ENCODE data around the gene FBXO9. TPM values are rescaled to one million over a fixed set of nuclear protein-coding genes. Genes with fewer than 3 reads are reported as not detected.

FBXO9 gene
- total RNA-seq, 1 experiment from 2014 or later: 42.8 TPM

DNA sequence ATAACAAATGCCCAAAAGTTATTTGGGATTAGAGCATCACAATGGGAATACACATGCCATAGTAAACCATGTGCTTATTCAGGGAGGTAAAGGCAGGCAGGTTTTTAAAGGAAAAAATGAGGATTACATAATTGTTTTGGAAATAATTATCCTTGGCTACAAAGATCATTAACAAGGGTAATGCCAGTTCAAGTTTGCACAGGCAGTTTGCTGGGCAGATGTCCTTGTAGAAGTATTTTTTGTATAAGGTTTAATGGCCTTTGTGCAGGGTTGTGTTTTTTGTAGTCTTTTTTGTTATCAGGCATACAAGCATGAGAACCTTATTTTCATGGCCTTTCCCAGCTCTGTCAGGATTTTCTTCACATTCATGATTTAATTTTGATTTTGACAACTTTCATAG is 24.7 kb downstream of the FBXO9 start:
- no peak for DNase-seq (ENCODE audit: low spot score)

DNA sequence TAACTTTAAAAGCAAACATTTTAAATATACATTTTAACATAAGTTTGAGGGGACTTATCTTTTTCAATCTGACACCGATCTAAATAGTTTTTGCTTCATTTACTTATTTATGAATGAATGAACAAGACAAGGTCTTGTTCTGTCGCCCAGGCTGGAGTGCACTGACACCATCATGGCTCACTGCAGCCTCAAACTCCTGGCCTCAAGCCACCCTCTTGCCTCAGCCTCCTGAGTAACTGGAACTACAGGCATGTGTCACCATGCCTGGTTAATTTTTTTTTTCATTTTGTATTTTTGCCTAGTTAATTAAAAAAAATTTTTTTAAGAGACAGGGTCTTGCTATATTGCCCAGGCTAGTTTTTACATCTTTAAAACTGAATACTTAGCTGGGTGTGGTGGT is 25.4 kb downstream of the FBXO9 start:
- no peak for DNase-seq (ENCODE audit: low spot score)

GRCh38 chr6:53095270-53095669 is 30.1 kb downstream of the FBXO9 start:
- no peak for DNase-seq (ENCODE audit: low spot score)

GRCh38 chr6:53095716-53096115 is 30.5 kb downstream of the FBXO9 start:
- no peak for DNase-seq (ENCODE audit: low spot score)

DNA sequence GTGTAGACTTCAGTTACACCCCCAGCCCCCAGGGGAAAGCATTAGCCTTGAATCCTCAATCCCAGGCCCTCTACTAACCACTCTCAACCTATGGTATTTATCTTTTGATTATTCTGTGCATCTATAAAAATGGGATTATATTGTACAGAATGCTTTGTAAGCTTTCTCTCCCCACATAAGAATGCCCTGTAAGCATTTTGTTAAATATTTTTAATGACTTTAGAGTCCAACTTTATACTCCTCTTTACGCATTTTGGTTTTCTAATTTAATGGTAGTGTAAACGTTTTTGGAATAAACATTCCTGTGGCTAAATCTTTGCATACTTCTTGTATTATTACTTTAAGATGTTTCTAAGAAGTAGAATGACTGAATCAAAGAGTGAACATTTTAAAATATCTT is 35.4 kb downstream of the FBXO9 start:
- no peak for DNase-seq (ENCODE audit: low spot score)

- DNase-seq (ENCODE audit: low spot score): no peak
These were observed 35.8 kb downstream of the FBXO9 start for GRCh38 chr6:53101006-53101405.

- DNase-seq (ENCODE audit: low spot score): peak; percentile 80
These were observed 38.9 kb downstream of the FBXO9 start for GRCh38 chr6:53103993-53104675.

DNA sequence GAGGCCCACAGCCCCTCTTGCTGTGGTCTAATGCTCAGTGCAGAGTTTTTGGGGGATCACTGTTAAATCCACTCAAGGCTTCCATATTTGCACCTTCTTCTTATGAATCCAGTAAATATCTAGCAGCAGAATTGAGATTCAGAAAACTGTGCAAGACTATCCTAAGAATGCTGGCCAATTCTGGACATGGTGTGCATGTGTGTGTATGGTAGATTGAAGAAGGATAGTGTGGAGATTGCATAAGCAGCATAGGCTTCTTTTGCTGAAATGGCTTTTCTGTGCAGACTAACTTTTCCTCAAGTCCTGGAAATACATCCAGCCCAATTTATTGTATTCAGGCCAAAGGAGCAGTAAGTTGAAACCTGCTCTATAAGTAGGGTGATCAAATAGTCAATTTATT is 39.7 kb downstream of the FBXO9 start:
- DNase-seq (ENCODE audit: low spot score): no peak

DNA sequence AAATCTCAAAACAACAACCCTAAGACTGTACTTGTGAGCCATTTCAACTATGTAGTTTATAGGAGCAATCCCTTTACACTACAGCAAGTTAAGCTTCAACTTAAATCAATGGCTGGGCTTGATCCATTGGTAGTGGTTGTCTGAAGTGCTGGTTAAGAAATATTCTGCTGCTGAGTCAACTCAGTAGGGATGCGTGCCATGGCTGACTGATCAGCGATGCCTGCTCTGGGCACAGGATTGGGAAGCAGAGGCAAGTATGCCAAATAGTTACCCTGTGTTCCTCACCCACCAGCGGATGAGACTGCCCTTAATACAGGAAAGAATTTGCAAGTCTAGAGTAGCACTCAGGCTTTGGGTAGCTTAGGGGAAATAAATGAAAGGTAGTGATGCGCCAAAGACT is 41.9 kb downstream of the FBXO9 start:
- DNase-seq (ENCODE audit: low spot score): no peak

DNA sequence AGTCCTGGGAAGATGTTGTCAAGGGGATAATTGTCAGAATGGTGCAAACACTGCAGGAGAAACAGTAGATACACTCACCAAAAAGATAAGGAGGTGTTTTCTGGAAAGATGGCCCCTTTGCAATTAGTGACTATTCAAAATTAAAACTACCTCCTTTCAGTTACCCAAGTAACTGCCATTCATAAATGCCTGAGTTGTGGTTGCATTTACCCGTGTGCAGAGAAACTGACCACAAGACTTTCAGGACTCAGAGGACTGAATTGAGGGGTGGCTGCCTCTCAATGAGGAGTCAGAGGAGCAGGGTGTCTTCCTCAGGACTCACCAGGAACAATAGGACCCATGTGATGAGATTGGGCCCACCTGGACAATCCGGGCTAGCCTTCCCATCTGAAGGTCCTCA is 44.4 kb downstream of the FBXO9 start:
- no peak for DNase-seq (ENCODE audit: low spot score)

DNA sequence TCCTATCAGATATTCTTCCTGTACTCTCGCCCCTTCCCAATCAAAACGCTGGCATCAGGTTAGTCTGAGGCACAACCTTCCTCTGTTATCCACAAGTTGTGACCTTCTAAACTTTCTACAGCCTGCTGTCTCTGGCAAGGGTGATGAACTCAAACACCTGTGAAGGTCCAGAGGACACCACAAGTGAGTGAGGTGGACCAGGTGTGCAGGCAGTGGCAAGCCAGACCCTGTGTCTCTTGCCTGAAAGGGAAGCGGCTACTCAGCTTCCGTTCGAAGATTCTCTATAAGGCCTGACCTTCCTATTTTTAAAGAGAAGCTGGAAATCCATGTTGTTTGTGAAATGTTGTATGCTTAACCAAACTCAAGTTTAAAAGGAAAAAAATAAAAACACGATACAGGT is 46.7 kb downstream of the FBXO9 start:
- peak; percentile 29 for DNase-seq (ENCODE audit: low spot score)

- DNase-seq (ENCODE audit: low spot score): peak; percentile 86
These were observed 47.2 kb downstream of the FBXO9 start for GRCh38 chr6:53112404-53112803.

DNA sequence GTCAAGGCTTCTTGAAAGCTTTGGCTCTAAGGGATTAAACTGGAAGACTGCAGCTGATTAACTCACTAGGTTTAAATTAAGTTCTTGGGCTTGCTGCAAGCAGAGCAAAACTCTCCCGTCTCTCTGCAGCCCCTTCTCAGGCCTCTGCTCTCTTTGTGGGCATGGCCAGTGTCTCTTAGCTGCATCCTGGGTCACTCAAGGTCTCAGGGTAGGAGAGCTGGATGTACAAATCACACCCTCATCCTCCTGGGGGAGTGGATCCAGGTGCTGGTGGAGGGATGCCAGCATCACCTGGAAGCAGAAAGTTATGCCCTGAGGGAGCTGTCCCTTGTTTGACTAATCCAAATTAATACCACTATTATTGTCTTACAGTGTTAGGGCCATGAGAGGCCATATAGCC is 47.7 kb downstream of the FBXO9 start:
- DNase-seq (ENCODE audit: low spot score): no peak

- peak; percentile 3 for DNase-seq (ENCODE audit: low spot score)
These were observed 48.5 kb downstream of the FBXO9 start for GRCh38 chr6:53113742-53114141.

GRCh38 chr6:53115113-53115512 is 49.9 kb downstream of the FBXO9 start:
- DNase-seq (ENCODE audit: low spot score): no peak

DNA sequence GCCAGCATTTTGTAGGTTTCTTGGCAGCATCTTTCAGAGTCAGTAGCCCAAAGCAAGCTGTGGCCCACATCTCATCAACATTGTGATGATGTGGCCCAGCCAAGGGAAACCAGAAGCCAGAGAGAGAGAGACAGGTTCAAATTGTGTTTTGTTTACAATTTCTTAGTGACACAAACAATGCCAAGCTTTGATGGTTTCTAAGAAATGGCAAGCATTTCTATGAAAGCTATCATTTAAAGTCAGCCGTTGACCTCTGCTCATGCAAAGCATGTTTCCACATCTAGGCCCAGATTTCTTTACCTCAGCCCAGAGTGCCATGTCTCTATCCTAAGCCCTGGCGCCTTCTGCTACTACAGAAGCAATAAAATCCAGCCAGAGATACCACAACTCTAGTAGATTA is 50.5 kb downstream of the FBXO9 start:
- DNase-seq (ENCODE audit: low spot score): no peak

GRCh38 chr6:53119349-53119748 is 54.1 kb downstream of the FBXO9 start:
- DNase-seq (ENCODE audit: low spot score): peak; percentile 31

DNA sequence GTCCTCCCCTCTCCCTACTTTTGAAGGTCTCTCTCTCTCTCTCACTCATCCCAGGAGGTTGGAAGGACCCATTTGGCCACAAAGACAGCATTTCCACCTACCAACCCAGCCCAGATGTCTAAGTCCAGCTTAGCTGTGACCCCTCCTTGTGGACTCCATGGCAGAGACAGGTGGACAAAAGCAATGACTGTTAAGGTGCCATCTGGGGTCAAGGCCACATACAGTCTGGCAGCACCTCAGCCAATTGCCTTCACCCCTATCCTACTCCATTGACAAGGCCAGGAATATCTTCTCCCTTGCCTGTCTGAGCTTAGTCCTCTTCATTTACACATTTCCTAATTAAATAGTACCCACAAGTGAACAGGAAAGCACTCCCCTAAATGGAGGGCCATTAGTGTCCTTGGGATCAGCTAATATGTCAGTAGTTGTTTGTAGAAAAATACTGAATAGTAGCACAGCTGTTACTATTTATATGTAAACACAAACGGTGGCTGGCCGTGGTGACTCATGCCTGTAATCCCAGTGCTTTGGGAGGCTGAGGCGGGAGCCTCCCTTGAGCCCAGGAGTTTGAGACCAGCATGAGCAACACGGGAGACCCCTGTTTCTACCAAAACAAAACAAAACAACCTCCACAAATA is 54.7 kb downstream of the FBXO9 start:
- DNase-seq (ENCODE audit: low spot score): peak; percentile 63

DNA sequence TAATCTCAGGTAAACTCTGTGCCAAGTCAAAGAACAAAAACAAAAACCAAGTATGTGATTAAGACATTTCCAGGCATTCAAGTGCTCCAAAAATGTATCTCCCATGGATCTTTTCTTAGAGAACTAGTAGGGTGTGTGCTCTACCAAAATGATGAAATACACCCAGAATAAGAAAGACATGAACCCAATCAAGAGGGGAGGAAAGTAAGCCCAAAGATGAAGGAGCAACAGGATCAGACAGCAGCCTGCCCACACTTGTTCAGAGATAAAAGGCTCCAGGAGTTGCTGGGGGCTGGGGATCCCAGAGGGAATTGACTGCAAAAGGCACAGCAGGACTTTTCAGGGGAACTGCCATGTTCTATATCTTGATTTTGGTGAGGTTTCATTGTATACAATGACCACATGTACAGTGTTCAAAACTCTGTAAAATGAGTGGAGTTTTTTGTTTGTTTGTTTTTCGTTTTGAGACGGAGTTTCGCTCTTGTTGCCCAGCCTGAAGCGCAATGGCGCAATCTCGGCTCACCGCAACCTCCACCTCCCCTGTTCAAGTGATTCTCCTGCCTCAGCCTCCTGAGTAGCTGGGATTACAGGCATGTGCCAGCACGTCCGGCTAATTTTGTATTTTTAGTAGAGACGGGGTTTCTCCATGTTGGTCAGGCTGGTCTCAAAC is 59.1 kb downstream of the FBXO9 start:
- no peak for DNase-seq (ENCODE audit: low spot score)

DNA sequence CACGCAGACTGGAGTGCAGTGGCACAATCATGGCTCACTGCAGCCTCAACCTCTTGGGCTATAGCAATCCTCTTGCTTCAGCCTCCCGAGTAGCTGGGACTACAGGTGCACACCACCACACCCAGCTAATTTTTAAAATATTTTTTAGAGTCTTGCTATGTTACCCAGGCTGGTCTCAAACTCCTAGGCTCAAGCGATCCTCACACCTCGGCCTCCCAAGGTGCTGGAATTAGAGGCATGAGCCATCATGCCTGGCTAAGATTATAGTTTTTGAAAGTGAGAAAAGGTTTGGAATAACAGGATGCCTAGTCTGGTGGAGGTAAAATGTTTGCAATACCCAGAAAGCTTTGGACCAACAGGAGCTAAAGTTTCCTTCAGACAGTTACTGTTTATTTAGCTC is 60.1 kb downstream of the FBXO9 start:
- no peak for DNase-seq (ENCODE audit: low spot score)

- peak; percentile 10 for DNase-seq (ENCODE audit: low spot score)
These were observed 63.6 kb downstream of the FBXO9 start for GRCh38 chr6:53128842-53129241.

- no peak for DNase-seq (ENCODE audit: low spot score)
These were observed 65.5 kb downstream of the FBXO9 start for GRCh38 chr6:53130569-53131290.

Data from HT-29 (cell line).